H4 (cell line): Measurements from ENCODE around the gene EPB41L4A. TPM values are rescaled to one million over a fixed set of nuclear protein-coding genes. Genes with fewer than 3 reads are reported as not detected.

Experiments
- DNase-seq: peaks from one replicate; pipeline ENCODE4 v3.0.0-alpha.2; 2015; ENCODE audit warnings: low spot score
- total RNA-seq: library from RNA; depleted of rRNA; stranded (reverse); fragments of >200 nt; shearing (Covaris generic); gene quantifications from 2 replicates; pipeline ENCODE4 v1.2.3, GENCODE V29; 2014

Gene EPB41L4A
- total RNA-seq, 1 experiment from 2014 or later, result 0.87 TPM

DNA sequence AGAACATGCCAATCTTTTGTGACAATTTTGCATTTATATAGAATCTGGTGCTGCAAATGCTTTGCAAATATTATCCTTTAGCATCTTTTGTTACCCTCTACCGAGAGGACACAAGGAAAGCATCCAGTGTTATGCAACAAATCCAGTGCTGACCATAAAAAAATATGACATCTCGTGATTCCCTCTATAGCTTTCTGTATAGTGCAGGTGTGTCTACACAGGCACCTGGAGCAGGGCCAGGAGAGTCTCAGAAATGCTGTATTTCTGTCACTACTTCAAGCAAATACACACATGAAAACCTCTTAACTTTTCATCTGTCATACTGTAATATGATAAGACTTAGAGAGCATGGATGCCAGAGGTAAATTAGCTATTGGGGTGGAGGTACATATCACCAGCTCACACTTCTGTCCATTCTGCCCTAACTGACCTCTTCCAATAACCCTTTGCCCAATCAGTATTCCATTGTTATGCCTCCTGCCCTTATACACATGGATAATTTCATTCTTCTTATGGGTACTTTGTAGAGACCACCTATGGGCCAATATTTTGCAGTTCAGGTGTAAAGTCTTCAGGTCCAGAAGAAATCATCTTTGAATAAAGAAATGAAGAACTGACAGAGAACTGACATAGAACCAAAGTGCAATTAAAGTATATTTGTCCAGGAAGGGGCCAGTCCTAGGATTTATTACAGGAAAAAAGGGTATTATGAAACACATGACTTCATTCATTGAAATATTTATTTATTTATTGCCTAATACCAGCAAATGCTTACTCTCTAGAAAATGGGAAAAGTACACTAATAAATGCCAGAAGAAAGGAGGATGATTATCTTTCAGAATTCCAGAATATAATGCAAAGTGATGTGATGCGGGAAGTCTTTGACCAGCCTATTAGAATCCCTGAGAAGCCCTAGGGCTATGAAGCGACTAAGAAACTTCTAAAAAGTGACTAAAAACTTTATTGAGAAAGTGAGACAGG is 106.5 kb downstream of the EPB41L4A start:
- DNase-seq, result no peak

GRCh38 chr5:112310746-112311145 is 108.3 kb downstream of the EPB41L4A start:
- DNase-seq, result no peak

DNA sequence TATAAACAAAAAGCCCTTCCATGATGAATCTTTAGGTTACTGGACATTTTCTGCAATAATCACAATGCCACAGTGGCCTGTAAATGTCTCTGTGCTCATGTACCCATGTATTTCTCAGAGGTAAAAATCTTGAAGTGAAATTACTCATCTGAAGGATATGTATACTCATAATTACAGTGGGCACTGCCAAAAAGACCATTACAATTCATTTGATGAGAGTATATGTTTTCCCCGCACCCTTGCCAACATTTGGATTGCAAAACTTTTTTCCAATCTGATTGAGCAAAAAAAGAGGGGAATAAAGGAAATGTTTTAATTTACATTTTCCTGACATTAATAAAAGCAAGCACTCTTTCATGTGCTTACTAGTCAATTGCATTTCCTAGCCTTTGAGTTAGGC is 110.5 kb downstream of the EPB41L4A start:
- DNase-seq, result no peak

- no peak for DNase-seq
Measured at GRCh38 chr5:112306956-112307355, 112.1 kb downstream of the EPB41L4A start.

GRCh38 chr5:112304743-112305142 is 114.3 kb downstream of the EPB41L4A start:
- no peak for DNase-seq

DNA sequence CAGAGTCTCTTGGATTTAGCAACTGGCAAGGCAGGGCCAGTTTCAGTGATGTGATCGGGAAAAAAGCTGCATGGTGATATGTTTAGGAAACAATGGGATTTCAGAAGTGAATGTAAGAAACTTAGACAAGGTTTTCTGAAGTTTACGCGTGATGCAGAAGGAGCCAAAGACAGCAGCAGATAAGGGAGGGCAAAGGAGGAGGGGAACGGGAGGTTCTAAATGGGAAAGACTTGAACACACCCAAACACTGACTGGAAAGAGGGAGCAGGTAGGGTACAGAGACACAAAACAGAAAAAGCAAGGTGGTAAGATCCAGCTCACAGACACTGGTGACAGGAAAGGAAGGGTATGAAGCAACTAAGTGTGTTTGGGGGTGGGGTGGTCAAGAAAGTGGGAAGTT is 115.4 kb downstream of the EPB41L4A start:
- DNase-seq, result no peak

DNA sequence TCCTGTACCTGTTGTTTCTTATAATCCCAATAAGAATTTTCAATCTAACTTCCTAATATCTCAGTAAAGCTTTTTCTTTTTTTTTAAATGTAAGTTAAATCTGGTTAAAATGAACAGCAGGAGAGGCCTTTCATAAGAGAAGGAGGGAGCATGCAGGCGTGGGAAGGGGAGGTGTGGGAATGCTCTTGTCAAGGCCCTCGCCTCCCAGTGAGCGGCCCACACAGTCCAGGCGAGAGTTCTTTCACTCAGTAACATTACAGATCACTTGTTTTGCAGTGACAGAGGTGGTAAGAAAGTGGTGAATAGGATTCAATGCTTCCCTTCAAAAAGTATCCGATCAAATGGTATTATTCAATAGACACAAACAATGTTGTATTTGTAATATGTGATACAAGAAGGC is 125.0 kb downstream of the EPB41L4A start:
- no peak for DNase-seq

- no peak for DNase-seq
Measured at GRCh38 chr5:112293587-112293986, 125.5 kb downstream of the EPB41L4A start.

DNA sequence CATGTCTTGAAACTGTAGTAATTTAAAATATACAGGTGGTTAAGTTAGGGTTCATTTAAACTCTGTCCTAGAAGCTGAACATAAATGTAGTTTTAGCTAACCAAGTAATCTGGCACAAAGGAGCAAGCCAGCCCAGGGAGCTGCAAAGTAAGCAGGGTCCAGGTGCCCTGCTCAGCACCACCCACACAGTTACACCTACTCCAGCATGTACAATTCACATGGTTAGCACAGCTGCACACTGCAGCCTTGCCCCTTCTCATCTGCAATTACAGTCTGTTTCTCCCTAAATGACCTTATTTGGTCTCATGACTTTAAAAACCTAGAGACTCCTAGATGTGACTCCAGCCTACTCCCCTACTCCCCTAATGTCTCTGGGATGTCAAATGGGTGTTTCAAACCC is 128.4 kb downstream of the EPB41L4A start:
- no peak for DNase-seq

- no peak for DNase-seq
Measured at GRCh38 chr5:112289465-112289864, 129.6 kb downstream of the EPB41L4A start.

DNA sequence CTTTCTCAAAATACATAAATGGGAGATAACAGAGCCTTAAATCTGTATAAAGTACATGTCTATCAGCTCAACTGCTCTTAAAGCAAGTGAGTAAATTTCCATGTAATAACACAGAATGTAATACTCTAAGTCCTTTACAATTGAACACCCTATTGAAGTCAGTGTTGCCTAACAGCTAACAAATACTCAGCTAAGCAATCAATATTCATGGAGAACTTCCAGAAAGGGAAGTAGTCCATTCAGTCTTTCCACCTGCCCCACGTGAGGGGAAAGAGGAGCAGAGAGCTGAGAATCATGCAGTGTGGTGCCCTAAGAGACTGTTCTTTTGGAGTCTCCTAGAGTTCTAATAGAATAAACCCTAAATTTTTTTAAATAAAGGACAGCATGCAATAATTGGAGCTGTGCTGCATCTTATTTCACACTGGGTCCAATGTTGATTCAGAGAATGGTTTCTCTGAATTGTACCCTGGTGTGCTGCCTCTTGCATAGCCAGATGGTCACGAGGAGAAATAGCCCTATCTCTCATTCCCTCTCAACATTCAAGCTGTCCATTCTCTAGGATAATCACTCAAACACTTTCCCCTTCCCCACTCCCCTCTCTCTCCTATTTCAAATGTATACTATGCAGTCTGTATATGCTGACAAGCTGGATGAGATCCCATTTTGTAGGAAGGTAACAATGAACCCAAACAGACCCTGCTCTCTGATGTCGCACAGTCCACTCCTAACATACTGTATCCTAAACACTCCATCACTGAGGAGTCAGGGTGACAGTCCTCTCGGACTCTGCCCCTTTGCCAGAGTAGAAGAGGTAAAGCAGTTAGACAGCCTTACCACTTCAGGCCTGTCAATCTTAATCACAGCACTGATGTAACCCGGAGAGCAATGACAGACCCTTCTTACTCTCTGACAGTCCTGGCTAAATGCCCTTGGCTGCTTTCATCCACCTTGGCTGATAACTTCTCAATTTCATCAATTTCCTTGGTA is 134.8 kb downstream of the EPB41L4A start:
- DNase-seq, result no peak

- no peak for DNase-seq
Measured at GRCh38 chr5:112283034-112283582, 136.0 kb downstream of the EPB41L4A start.

DNA sequence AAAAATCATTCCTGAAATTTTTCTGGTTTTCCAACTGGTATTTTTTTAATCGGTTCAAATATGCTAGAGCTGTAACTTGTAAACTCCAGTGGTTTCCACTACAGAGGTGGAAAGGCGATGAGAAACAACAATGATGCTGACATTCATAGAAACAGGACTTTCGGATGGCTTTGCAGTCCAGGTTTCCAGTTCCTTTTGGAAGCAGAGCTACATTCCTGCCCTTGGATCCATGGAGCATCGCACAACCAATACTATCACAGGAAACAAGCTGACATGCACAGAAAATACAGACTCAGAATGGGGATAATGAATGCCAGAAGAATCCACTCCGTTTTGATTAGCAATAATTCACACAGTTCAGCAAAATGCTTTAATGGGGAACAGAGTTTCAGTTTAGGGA is 140.0 kb downstream of the EPB41L4A start:
- DNase-seq, result no peak

DNA sequence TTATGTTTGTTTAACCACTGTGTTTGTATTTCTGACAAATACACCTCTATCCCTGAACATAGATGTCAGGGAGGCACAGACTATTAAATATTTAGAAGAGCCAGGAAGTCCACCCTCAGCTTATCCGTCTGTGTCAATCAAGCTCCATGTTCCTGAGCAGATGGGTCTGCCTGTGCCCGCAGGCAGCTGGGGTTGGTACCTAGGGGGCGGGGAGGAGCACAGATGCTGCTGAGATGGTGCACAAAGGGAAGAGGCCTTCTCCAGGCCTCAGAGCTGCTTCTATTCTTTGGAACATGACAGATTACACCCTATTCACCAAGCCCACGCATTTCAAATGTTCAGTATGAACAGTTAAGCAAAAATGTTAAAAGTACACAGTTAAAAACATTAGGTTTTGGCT is 142.1 kb downstream of the EPB41L4A start:
- DNase-seq, result no peak

DNA sequence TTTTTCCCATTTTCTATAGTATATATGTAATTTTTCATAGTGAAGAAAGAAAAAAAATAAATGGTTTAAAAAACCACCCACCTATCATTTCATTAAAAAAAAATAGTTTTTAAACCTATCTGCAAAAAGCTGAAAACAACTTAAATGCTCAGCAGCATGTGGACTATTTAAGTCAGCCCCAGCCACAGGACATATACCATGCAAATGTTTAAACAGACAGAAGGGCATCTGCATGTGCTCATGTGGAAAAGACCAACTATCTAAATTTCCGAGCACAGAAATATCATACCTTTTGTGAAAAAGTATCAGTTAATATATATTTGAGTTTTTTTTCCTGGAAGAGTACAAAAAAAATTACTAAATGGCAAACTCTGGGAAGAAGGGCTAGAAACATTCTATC is 143.4 kb downstream of the EPB41L4A start:
- DNase-seq, result no peak

DNA sequence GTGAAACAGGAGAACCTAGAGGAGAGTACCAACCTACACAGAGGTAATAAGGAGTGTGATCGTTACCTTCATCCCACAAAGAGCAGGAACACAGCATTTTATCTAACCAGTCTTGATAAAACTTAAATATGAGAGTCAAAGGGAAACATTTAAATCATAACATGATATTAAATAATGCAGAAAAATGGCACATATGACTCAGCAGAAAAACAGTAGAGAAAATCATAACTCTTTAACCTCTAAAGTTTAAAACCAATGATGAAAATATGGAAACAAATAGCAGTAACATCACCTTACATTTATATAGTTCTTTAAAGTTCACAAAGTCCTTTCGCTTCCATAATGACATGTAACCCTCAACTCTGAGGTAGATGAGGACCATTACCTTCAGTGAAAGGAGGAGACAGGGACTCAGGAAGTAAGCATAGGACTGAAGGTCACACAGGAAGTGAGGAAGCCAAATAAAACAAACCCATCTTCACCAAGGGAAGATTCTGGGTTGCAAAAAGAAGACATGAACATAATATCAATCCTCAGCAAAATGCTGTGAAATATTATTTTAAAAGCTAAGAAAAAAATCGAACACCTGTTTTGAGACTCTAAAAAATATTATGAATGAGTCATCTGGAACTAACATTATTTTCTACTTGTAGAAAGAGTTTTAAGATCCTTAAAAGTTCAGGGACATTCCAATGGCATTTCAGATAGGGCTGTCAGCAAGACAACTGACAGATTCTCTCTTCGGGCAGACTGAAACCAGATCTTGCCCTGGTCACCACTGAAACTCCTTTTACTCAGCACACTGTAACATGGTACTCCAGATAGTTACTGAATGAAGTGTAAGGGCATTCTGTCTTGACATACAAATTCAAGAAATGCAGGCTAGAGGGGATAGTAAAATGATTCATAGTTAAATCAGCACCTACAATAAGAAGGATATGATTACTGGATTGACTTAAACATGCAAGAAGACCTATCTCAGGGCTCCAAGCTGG is 148.5 kb downstream of the EPB41L4A start:
- no peak for DNase-seq

DNA sequence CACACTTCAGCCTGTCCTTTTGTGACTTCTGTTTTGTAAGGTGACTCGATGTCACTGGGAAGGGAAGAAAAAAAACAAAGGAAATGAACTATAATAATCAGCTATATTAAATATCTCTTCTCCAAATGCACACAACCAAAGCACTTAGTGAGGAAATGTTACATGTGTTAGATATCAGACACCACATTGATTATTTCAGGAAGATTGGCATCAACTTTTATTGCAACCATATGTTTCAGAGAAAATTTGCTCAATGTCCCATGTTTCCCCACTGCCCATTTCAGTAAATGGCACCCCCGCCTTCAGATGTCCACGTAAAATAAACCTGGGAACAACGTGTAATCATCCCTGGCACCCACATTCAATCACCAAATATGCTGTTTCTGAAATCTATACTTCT is 151.8 kb downstream of the EPB41L4A start:
- no peak for DNase-seq

- no peak for DNase-seq
Measured at GRCh38 chr5:112264666-112265065, 154.4 kb downstream of the EPB41L4A start.

DNA sequence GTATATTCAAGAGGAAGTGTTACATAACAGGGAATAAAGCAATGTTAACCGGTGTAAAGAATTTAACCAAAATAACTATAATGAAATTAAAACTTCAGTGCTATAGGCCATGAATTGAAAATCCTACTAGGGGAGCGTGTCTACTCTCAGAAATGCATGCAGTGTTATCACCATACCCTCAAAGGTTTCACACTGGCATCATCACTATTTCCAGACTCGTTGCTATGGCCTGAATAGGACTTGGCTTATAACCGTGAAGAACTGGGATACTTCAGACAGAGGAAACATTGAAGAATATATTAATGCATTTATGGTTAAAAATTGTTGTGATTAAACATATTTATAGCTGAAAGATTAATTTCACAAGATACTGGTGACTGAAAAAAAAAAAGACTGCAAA is 154.9 kb downstream of the EPB41L4A start:
- DNase-seq, result no peak

DNA sequence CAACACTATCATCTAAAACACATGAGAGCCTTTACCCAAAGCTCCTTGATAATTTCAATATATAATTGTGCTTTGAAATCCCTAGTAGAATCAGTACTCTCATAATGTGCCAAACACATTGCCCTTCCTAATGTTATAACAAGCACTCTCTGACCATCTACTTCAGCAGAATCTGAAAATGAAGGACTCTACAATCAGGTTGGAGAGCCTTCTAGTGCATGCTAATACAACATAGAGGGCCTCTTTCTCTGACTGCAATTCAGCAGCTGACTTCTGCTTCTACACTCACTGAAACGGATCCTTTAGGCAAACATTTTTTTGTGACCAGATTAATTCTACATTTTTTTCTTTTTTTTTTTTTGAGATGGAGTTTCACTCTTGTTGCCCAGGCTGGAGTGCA is 155.6 kb downstream of the EPB41L4A start:
- DNase-seq, result no peak

GRCh38 chr5:112258571-112258970 is 160.5 kb downstream of the EPB41L4A start:
- no peak for DNase-seq
